ENCODE measurements around the gene GPAM.

The GPAM gene

GRCh38 chr10:112160834-112161233 lies 22.7 kb downstream of the GPAM start:
- no peak for TF ChIP-seq CTCF (IDR thresholded peaks at IDR 0.05; ENCODE audit: low read depth, low read length)
- DNase-seq (ENCODE audit: extremely low read depth, low read depth), result no peak

- no peak for TF ChIP-seq CTCF (IDR thresholded peaks at IDR 0.05; ENCODE audit: low read depth, low read length)
- no peak for DNase-seq (ENCODE audit: extremely low read depth, low read depth)
These were observed 24.1 kb downstream of the GPAM start for GRCh38 chr10:112159469-112159868.

- no peak for TF ChIP-seq CTCF (IDR thresholded peaks at IDR 0.05; ENCODE audit: low read depth, low read length)
These were observed 32.0 kb downstream of the GPAM start for GRCh38 chr10:112151524-112152039.

GRCh38 chr10:112148331-112148730 lies 35.2 kb downstream of the GPAM start:
- TF ChIP-seq CTCF (IDR thresholded peaks at IDR 0.05; ENCODE audit: low read depth, low read length), result no peak
- DNase-seq (ENCODE audit: extremely low read depth, low read depth), result no peak

More at GRCh38 chr10:112151524-112152039, 32.0 kb downstream of the GPAM start:
- no peak for DNase-seq (ENCODE audit: extremely low read depth, low read depth)

GRCh38 chr10:112146799-112147198 lies 36.8 kb downstream of the GPAM start:
- no peak for DNase-seq (ENCODE audit: extremely low read depth, low read depth)
- no peak for TF ChIP-seq CTCF (IDR thresholded peaks at IDR 0.05; ENCODE audit: low read depth, low read length)

GRCh38 chr10:112145263-112145662 lies 38.3 kb downstream of the GPAM start:
- no peak for TF ChIP-seq CTCF (IDR thresholded peaks at IDR 0.05; ENCODE audit: low read depth, low read length)
- no peak for DNase-seq (ENCODE audit: extremely low read depth, low read depth)

GRCh38 chr10:112143420-112143819 lies 40.1 kb downstream of the GPAM start:
- no peak for DNase-seq (ENCODE audit: extremely low read depth, low read depth)
- TF ChIP-seq CTCF (IDR thresholded peaks at IDR 0.05; ENCODE audit: low read depth, low read length), result no peak
